Endothelial cell of umbilical vein (primary cell): ENCODE data around the gene FSTL4. TPM values are rescaled to one million over a fixed set of nuclear protein-coding genes. Genes with fewer than 3 reads are reported as not detected.

ENCODE experiments used
- BruUV-seq: library from RNA; stranded (reverse); fragments of 400-500 nt; replicated peaks from 2 replicates; lab custom pipeline; 2021; lab: Mats Ljungman, UMichigan
- CTCF ChIA-PET: fragments of 300-600, 350-600 bp; sonication (Branson Sonifier 250); formaldehyde crosslinking; loops from one replicate; lab custom pipeline; 2021; ENCODE audit warnings: antibody characterized with exemption, inconsistent platforms; lab: Charles Lee
- POLR2A ChIA-PET: fragments of 300-600, 350-600 bp; sonication (Branson Sonifier 250); formaldehyde crosslinking; loops from one replicate; lab custom pipeline; 2021; ENCODE audit warnings: antibody characterized with exemption, inconsistent platforms; lab: Charles Lee
- DNase-seq: peaks from one replicate; pipeline ENCODE4 v3.0.0-alpha.2; 2011; ENCODE audit warnings: low read depth, low spot score
- FAIRE-seq: peaks from 2 replicates; lab custom pipeline; 2011; peaks lifted over from hg19 to GRCh38; lab: Jason Lieb, UNC
- H2AFZ ChIP-seq: 2 replicates; pipeline ENCODE4 v1.6.0; 2012; ENCODE audit warnings: low read depth, low read length, control low read depth, inconsistent platforms
- H3K27ac ChIP-seq: 2 replicates; pipeline ENCODE4 v1.5.1; 2011; ENCODE audit warnings: low read depth, mild to moderate bottlenecking, control low read depth, low read length, moderate library complexity; ENCODE audit not compliant: insufficient read depth
- H3K27me3 ChIP-seq, 2 experiments: 2 replicates each; pipeline versions ENCODE4 v1.6.0 to v1.6.1; 2011; ENCODE audit warnings: low read length in 2 of 2, mixed read lengths in 1 of 2; ENCODE audit not compliant: control insufficient read depth in 2 of 2, insufficient read depth in 2 of 2
- H3K36me3 ChIP-seq, 2 experiments: 2 replicates in 1 of 2; 3 replicates in 1 of 2; pipeline ENCODE4 v1.5.1; 2011; ENCODE audit warnings: low read length in 2 of 2, mild to moderate bottlenecking in 1 of 2, moderate library complexity in 1 of 2; ENCODE audit not compliant: control insufficient read depth in 2 of 2, insufficient read depth in 2 of 2; ENCODE audit errors: extremely low read depth in 1 of 2
- H3K4me1 ChIP-seq: 3 replicates; pipeline ENCODE4 v1.5.1; 2011; ENCODE audit warnings: mild to moderate bottlenecking, low read length; ENCODE audit not compliant: control insufficient read depth, insufficient read depth; ENCODE audit errors: extremely low read depth
- H3K4me2 ChIP-seq: 2 replicates; pipeline ENCODE4 v1.6.1; 2011; ENCODE audit warnings: low read length, control low read depth, mixed read lengths; ENCODE audit not compliant: insufficient read depth
- H3K4me3 ChIP-seq, 3 experiments: fragments of 200-600 bp in 1 of 3; sonication (generic), shearing (Covaris generic) in 1 of 3; replicated peaks in 1 of 3; 2 replicates each; pipeline ENCODE4 v1.5.1; 2011 to 2016; ENCODE audit warnings: control low read depth in 3 of 3, low read length in 3 of 3, mild to moderate bottlenecking in 2 of 3, inconsistent platforms in 1 of 3, low read depth in 1 of 3, moderate library complexity in 1 of 3; ENCODE audit not compliant: insufficient read depth in 1 of 3
- H3K79me2 ChIP-seq: 2 replicates; pipeline ENCODE4 v1.6.0; 2012; ENCODE audit warnings: low read length, inconsistent platforms; ENCODE audit not compliant: control insufficient read depth, insufficient read depth
- H3K9ac ChIP-seq: replicated peaks from 2 replicates; pipeline ENCODE3; 2011; ENCODE audit warnings: low read length, control low read depth; ENCODE audit not compliant: insufficient read depth; ENCODE audit errors: extremely low read depth
- H3K9me1 ChIP-seq: replicated peaks from 3 replicates; pipeline ENCODE4 v1.6.0; 2011; ENCODE audit warnings: mild to moderate bottlenecking, low read length; ENCODE audit not compliant: control insufficient read depth, insufficient read depth; ENCODE audit errors: extremely low read depth
- H3K9me3 ChIP-seq: replicated peaks from 2 replicates; pipeline ENCODE4 v1.5.1; 2012; ENCODE audit warnings: low read length, inconsistent platforms; ENCODE audit not compliant: control insufficient read depth, insufficient read depth
- H4K20me1 ChIP-seq: replicated peaks from 2 replicates; pipeline ENCODE3; 2011; ENCODE audit warnings: mild to moderate bottlenecking, low read length; ENCODE audit not compliant: control insufficient read depth, insufficient read depth; ENCODE audit errors: extremely low read depth
- CTCF ChIP-seq, 2 donors: IDR thresholded peaks; 1 replicate in 1 of 2; 2 replicates in 1 of 2; pipeline ENCODE4 v1.5.1; 2011; ENCODE audit warnings: low read length in 2 of 2, mild to moderate bottlenecking in 2 of 2, moderate library complexity in 2 of 2, control low read depth in 1 of 2, inconsistent platforms in 1 of 2, low read depth in 1 of 2; ENCODE audit not compliant: insufficient read depth in 1 of 2; ENCODE audit errors: extremely low read depth in 1 of 2
- EZH2 ChIP-seq: IDR thresholded peaks from 2 replicates; pipeline ENCODE4 v1.6.1; 2012; ENCODE audit warnings: borderline replicate concordance, low read depth, mild to moderate bottlenecking, moderate library complexity, low read length, inconsistent platforms; ENCODE audit not compliant: severe bottlenecking
- FOS ChIP-seq: IDR thresholded peaks from 2 replicates; pipeline ENCODE4 v1.6.1; 2011; ENCODE audit warnings: mild to moderate bottlenecking, low read length, moderate library complexity, borderline replicate concordance; ENCODE audit not compliant: insufficient read depth
- GATA2 ChIP-seq: IDR thresholded peaks from 2 replicates; pipeline ENCODE4 v1.7.0; 2011; ENCODE audit warnings: low read depth, mild to moderate bottlenecking, moderate library complexity, mixed read lengths, low read length; ENCODE audit not compliant: insufficient read length, insufficient read depth
- JUN ChIP-seq: IDR thresholded peaks from 2 replicates; pipeline ENCODE4 v1.6.1; 2011; ENCODE audit warnings: borderline replicate concordance, low read depth; ENCODE audit not compliant: insufficient read length, insufficient read depth
- MAX ChIP-seq: IDR thresholded peaks from 2 replicates; pipeline ENCODE4 v1.6.1; 2011; ENCODE audit not compliant: insufficient read depth, insufficient read length
- MYC ChIP-seq: IDR thresholded peaks from one replicate; pipeline ENCODE4 v1.6.1; 2011; ENCODE audit warnings: mild to moderate bottlenecking, low read depth, low read length
- POLR2A ChIP-seq: IDR thresholded peaks from 2 replicates; pipeline ENCODE4 v1.6.1; 2012; ENCODE audit warnings: low read depth, mild to moderate bottlenecking, control low read depth, low read length
- POLR2AphosphoS5 ChIP-seq: IDR thresholded peaks from 2 replicates; pipeline ENCODE4 v1.6.1; 2012; ENCODE audit warnings: low read depth, mild to moderate bottlenecking, control low read depth, low read length, moderate library complexity; ENCODE audit not compliant: insufficient read depth
- dilution Hi-C: fragments of 300-500 bp; cut with MboI; formaldehyde crosslinking; loops from one replicate; pipeline ENCODE4 v1.15.0; 2019; ENCODE audit warnings: low sequenced_read_pairs; ENCODE audit not compliant: extremely low pct_ligation_motif_present
- intact Hi-C: fragments of 100-400 bp; cut with micrococcal nuclease; formaldehyde crosslinking; loops from one replicate; pipeline ENCODE4 v1.10.0; 2022
- polyA plus RNA-seq, 4 experiments: library from polyadenylated mRNA; depleted of rRNA in 3 of 4; stranded (reverse) in 3 of 4; unstranded in 1 of 4; fragments of >200 nt; gene quantifications; 2 replicates each; pipeline versions ENCODE4 v1.2.1 to v1.2.3, GENCODE V29; 2011 to 2012; ENCODE audit warnings: missing spikeins in 1 of 4
- total RNA-seq: library from RNA; stranded (reverse); gene quantifications from 2 replicates; pipeline ENCODE4 v1.2.3, GENCODE V29; 2021

Gene FSTL4
- total and polyA plus RNA-seq, 2 donors (not counting 3 experiments of a cell fraction or from before 2014, with no cell fraction given), result 0.18 TPM; not detected in 1

GRCh38 chr5:133478199-133478985, 133.9 kb downstream of the FSTL4 start:
- intact Hi-C loops (no loop called here), dilution Hi-C loops (no loop called here)
- Histone ChIP-seq H3K27ac (no peak overlapping the region), H3K79me2 (no peaks in the 10 kb centered on the region), H2AFZ (no peak overlapping the region), H3K36me3 (no peaks in the 10 kb centered on the region), H3K9ac (no peak overlapping the region), H3K9me1 (no peaks in the 10 kb centered on the region), H3K9me3 (no peaks in the 10 kb centered on the region), H3K4me2 (no peak overlapping the region), H4K20me1 (no peaks in the 10 kb centered on the region), H3K27me3 (peaks cover 7 to 11% of the 10 kb centered on the region in 2 experiments), H3K4me1 (peaks cover 14% of the 10 kb centered on the region), H3K4me3 (no peak overlapping the region)
- FAIRE-seq (no peak), DNase-seq (no peak)
- POLR2A ChIA-PET, result no interaction called here
- BruUV-seq, result no TSS peak
- CTCF ChIA-PET, result interaction anchor here (0.8 kb wide), 1 partner anchor 55 kb away, joined by 3 read pairs; no protein-coding TSS in a partner anchor
- TF ChIP-seq FOS, result no peak

GRCh38 chr5:133475986-133476385, 136.4 kb downstream of the FSTL4 start:
- no peak for FAIRE-seq
- H3K9me1 ChIP-seq, result no peaks in the 10 kb centered on the region
- no peak overlapping the region for H3K4me2 ChIP-seq
- dilution Hi-C loops, result no loop called here
- no TSS peak for BruUV-seq
- CTCF ChIA-PET, result interaction anchor here (2.3 to 2.4 kb wide), 2 partner anchors 12 to 52 kb away, joined by 8 to 9 read pairs; no protein-coding TSS in a partner anchor
- intact Hi-C loops, result no loop called here
- peaks cover 10 to 14% of the 10 kb centered on the region in 2 experiments for H3K27me3 ChIP-seq
- H2AFZ ChIP-seq, result no peak overlapping the region
- H3K4me1 ChIP-seq, result no peaks in the 10 kb centered on the region
- POLR2A ChIA-PET, result no interaction called here
- no peak overlapping the region for H3K4me3 ChIP-seq
- no peaks in the 10 kb centered on the region for H4K20me1 ChIP-seq
- no peaks in the 10 kb centered on the region for H3K79me2 ChIP-seq
- no peaks in the 10 kb centered on the region for H3K36me3 ChIP-seq
- TF ChIP-seq CTCF (IDR thresholded peaks at IDR 0.05; ENCODE audit: extremely low read depth in 1 of 2, insufficient read depth in 1 of 2, low read depth in 1 of 2, low read length in 2 of 2), result no peak
- no peak for TF ChIP-seq EZH2
- no peak for TF ChIP-seq POLR2A
- TF ChIP-seq FOS, result no peak
- no peak for TF ChIP-seq MYC
- TF ChIP-seq POLR2AphosphoS5, result no peak
- TF ChIP-seq JUN, result no peak
- TF ChIP-seq GATA2, result no peak
- no peak for TF ChIP-seq MAX
- DNase-seq, result no peak
- H3K9me3 ChIP-seq, result no peaks in the 10 kb centered on the region
- no peak overlapping the region for H3K9ac ChIP-seq
- H3K27ac ChIP-seq, result no peak overlapping the region
